ENCODE measurements around the gene PSPH.
"Not testable (repeated sequence)": the region's sequence is repeated elsewhere in the genome, so short reads cannot be mapped to it uniquely, and the experiment has no call there.

The PSPH gene

DNA sequence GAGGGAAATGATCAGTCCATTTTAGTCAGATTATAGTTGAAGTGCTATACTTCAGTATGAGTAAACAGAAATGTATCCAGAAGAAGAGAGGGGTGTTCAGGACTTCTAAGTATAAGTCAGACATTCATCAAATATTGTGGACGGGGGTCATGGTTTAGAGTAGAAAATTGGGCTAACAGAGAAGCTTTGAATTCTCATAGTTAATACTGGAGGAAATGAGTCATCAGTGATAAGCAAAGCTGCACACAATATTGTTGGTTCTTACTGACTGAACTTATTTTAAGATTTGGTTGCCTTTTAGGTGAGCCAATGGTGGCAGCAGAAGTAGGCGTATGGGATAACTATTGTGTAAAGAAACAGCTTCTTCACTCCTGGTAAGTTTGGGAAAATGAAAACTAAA is 11.1 kb upstream of the PSPH start:
- DNase-seq: peak in 1 of 5 experiments; percentile 48

DNA sequence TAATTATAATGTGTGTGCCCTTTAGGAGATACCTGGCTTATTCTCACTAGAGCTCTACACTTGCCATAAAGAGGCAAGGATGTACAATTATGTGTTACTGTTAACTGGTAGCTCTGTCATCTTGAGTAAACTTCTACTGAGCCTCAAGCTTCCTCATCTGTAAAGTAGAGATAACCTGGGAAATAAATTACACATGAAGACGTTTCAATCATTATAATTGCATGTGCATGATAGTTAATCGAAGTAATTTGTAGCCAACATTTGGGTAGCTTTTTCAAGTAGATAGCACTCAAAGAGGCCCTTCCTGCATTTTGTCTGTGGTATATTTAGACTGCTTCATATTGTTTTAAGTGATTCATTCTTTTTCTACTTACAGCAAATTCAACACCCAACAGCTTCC is 2.7 kb upstream of the PSPH start:
- no peak for DNase-seq

DNA sequence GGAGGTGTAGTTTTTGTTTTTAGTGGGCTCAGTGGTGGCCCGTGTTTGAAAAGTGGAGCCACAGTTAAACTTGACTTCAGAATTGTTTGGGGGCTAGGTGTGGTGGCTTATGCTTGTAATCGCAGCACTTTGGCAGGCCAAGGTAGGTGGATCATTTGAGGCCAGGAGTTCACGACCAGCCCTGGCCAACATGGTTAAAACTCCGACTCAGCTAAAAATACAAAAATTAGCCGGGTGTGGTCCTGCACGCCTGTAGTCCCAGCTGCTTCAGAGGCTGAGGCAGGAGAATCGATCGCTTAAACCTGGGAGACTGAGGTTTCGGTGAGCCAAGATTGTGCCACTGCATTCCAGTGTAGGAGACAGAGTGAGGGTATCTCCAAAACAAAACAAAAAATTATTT is 2.1 kb upstream of the PSPH start:
- DNase-seq: no peak

DNA sequence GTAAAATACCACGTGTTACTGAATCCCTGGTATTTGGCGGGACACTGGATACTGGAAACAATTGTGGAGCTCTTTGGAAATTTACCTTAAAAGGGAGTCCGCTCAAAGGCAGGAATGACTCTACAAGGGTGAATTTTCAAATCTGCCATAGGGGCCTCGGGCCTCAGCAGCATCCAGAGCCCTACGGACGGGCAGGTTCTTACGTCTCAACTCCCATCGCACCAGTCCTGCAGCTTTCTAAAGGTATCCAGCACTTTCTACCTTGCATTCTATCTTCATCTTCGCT is 248 bp downstream of the PSPH start:
- no peak for DNase-seq

DNA sequence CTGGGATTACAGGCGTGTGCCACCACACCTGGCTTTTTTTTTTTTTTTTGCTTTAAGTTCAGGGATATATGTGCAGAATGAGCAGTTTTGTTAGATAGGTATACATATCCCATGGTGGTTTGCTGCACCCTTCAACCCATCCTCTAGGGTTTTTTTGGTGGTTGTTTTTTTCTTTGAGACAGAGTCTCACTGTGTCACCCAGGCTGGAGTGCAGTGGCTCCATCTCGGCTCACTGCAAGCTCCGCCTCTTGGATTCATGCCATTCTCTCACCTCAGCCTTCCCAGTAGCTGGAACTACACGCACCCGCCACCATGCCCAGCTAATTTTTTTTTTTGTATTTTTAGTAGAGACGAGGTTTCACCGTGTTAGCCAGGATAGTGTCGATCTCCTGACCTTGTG is 2.5 kb downstream of the PSPH start:
- peak in 1 of 5 experiments; percentile 17 for DNase-seq

DNA sequence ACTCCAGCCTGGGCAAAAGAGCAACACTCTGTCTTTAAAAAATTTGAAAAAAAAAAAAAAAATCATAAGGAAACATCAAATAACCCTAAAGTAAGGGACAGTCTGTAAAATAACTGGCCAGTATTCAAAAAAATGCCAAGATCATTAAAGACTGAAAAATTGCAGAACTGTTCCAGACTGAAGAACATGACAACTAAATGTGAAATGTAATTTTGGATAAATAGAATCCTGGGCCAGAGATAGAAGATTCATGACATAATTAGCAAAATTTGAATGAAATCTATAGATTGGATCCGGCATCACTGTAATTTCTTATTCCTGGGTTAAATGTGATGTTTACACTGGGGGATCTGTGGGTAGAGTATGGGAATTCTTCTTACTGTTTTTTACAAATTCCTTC is 3.0 kb downstream of the PSPH start:
- DNase-seq: no peak

DNA sequence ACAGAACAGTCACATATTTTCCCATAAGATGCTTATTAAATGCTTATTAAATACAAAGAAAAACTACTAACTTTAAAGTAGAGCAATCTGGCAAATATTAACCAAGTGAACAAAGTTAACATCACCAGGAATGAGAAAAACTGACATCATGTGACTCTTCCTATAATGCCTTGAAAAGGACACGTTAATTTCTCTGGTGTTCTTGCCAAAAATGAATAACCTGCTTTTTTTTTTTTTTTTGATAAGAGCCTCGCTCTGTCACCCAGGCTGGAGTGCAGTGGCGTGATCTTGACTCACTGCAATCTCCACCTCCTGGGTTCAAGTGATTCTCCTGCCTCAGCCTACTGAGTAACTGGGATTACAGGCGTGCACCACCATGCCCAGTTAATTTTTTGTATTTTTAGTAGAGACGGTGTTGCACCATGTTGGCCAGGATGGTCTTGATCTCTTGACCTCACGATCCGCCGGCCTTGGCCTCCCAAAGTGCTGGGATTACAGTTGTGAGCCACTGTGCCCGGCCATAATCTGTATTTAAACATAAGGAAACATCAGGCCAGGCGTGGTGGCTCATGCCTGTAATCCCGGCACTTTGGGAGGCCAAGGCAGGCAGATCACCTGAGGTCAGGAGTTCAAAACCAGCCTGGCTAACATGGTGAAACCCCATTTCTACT is 3.7 kb downstream of the PSPH start:
- not testable (repeated sequence) for DNase-seq

DNA sequence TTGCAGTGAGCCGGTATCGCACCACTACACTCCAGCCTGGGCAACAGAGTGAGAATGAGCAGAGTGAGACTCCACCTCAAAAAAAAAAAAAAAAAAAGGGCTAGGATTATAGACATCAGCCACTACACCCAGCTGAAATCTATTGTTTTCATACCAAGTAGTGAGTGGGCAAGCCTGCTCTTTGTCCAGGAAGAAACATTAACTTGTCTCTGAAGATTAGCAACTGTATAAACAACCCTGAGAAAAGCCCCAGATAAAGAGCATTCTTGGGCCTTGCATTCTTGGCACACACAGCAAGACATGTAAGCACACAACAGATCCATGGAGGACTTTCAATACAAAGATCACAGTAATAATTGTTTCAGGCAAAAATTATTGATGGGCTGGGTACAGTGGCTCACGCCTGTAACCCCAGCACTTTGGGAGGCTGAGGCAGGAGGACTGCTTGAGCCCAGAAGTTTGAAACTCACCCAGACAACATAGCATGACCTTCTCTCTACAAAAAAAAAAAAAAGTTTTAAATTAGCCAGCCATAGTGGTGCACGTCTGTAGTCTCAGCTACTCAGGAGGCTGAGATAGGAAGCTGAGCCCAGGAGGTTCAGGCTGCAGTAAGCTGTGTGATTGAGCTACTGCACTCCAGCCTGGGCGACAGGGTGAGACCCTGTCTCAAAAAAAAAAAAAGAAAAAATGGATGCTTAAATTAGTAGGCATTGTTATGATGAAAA is 4.4 kb downstream of the PSPH start:
- DNase-seq: no peak

DNA sequence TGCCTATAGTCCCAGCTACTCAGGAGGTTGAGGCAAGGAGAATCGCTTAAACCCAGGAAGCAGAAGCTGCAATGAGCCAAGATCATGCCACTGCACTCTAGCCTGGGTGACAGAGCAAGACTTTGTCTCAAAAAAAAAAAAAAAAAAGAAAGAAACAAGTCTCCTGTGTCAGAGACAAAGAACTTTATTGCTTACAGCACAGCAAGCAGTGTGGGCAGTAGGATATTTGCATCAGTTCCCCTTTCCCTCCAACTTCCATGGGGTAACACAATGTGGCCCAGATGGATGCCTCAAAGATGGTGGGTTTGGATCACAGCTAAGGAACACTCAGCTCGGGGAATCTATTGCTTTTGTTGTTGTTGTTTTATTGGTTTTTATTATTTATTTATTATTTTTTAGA is 5.5 kb downstream of the PSPH start:
- DNase-seq: not testable (repeated sequence)

DNA sequence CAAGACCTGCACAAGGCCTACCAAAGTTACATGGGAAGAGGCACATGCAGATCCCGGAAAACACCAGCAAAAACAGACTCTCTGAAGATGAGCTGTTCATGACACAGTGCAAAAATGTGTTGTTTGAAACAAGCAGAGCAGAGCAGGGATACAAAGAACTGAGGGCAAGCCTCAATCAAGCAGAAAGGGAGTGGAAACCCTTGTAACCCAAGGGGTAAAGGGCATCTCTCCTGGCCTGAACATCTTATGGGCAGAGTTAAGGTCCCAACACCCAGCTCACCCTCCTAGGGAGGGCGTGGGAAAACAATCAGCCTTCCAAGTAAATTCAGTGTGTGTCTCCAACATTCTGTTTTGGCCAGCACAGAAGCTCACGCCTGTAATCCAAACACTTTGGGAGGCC is 10.5 kb downstream of the PSPH start:
- no peak for DNase-seq

DNA sequence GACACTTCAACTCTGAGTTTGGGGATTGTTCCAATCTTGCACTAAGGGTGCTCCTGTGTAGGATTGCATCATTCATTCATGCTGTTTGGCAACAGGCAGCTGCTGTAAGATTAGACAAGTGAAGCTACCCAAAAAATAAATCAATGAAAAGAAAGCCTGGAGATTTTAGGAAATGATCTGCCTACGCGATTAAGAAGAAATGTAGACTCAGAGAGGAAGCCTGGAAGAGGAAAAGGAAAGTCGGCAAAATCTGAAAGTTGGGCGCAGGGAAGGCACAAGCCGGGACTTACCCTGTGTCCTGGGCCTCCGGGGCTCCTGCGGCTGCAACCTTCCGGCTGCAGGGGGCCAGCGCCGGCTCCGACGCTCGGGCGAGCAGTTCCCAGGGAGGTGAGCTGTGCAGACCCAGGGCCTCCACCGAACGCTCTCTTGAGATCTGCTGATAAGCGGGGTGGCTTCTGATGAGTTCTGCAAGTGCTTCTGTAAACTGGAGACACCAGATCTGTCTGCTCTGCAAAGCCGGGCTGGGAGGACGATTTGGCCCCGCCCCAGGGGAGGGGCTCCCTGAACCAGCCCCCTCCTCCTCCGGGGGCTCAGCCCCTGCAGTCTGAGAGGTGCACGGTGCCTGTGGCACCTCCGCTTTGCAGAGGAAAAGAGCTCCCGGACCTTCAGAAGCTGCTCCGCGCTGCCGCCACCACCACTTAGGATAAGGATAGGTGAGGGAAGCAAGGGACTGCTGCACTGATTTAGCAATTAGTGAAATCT is 17.4 kb downstream of the PSPH start:
- DNase-seq: peak; percentile 46 to 95 (median 54)

DNA sequence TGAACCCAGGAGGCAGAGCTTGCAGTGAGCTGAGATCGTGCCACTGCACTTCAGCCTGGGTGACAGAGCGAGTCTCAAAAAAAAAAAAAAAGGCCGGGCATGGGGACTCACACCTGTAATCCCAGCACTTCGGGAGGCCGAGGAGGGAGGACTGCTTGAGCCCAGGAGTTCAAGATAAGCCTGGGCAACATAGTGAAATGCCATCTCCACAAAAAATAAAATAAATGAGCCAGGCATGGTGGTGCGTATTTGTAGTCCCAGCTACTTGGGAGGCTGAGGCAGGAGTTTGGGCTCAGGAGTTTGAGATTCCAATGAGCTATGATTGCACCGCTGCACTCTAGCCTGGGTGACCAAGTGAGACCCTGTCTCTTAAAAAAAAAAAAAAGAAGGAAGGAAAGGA is 18.7 kb downstream of the PSPH start:
- not testable (repeated sequence) for DNase-seq

DNA sequence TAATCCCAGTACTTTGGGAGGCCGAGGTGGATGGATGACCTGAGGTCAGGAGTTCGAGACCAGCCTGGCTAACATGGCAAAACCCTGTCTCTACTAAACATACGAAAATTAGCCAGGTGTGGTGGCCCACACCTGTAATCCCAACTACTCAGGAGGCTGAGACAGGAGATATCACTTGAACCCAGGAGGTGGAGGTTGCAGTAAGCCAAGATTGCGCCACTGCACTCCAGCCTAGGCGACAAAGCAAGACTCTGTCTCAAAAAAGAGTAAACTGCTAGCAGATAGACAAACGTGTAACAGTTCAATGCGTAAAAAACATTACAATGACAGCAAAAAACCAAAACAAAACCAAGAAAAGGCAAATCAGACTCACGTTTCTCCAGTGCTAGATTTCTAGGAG is 19.7 kb downstream of the PSPH start:
- not testable (repeated sequence) for DNase-seq

DNA sequence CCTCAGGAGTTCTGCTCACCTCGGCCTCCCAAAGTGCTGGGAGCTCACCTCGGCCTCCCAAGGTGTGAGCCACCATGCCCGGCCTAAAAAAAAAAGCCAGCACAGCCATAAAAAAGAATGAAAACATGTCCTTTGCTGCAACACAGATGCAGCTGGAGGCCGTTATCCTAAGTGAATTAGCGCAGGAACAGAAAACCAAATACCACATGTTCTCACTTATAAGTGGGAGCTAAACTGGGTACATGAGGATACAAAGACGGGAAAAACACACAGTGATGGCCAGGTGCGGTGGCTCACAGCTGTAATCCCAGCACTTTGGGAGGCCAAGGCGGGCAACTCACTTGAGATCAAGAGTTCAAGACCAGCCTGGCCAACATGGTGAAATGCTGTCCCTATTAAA is 20.9 kb downstream of the PSPH start:
- DNase-seq: no peak

DNA sequence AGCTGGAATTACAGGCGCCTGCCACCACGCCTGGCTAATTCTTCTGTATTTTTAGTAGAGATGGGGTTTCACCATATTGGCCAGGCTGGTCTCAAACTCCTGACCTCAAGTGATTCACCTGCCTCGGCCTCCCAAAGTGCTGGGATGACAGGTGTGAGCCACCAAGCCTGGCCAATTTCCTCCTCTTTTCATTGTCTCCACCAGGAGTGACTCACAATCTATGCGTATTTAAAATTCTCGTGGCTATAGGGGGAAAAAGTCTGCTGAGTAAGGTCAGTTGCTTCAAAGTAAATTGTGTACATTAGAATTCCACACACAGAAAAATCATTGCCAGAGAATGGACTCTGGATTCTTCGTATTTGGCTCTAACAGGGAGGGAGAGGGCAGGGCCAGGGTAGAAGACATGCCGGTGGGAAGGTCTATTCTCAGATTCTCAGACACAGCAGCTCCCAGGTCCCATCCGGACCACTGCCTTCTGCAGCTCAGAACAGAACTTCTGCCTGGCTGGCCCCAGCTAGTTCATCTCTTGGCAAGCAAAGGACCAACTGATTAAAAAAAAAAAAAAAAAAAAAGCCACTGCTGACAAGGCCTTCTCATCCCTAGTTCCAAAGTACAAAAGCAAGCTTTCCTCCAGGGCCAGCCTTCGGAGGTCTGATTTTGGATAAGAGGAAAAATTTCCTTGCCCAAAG is 22.2 kb downstream of the PSPH start:
- DNase-seq: no peak

DNA sequence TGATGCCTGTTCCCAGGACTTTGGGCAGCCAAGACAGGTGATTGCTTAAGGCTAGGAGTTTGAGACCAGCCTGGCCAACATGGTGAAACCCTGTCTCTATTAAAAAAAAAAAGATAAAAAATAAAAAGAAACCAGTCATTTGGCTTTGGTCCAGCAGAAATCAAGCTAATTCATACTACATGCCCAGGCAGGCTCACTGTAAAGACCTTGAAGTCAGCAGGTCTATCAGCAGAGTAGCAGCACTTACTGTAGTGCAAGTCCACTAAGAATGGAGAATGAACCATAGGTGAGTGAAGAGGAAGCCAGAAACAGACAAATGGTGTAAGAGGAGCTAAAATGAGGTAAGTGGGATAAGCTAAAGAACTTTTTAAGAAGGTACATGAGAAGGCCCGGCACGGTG is 24.7 kb downstream of the PSPH start:
- no peak for DNase-seq

DNA sequence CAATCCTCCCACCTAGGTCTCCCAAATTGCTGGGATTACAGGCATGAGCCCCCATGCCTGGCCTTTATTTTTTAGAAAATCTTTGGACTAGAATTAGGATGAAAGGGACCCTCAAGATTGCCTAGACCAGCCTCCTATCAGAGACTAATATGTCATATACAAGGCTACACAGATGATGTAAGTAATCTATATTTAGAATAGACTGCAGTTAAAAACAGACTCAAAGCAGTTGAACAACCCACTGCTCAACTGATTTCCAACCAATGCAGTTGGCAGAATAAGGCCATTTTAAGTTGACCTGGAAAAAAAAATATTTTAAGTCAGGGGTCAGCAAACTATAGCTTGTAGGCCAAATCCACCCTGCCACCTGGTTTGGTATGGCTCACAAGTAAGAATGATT is 27.7 kb downstream of the PSPH start:
- no peak for DNase-seq

DNA sequence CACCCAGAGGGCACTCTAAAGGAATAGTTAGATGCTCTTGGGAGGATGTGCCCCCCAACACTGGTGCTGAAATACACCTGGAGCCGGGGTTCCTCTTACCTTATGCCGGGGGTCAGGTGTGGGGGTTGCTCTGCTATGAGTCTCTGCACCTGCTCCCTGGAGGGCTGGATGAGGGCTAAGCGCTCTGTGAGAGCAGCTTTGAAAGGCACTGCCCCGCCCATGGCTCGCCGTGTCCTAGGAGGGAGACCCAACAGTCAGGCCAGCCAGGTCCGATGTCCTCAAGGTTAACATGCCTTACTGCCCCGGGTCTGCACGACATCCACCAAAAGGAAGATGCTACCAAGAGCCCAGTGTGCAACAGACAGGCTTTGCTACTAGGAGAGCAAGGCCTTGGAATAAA is 31.7 kb downstream of the PSPH start:
- DNase-seq: no peak

DNA sequence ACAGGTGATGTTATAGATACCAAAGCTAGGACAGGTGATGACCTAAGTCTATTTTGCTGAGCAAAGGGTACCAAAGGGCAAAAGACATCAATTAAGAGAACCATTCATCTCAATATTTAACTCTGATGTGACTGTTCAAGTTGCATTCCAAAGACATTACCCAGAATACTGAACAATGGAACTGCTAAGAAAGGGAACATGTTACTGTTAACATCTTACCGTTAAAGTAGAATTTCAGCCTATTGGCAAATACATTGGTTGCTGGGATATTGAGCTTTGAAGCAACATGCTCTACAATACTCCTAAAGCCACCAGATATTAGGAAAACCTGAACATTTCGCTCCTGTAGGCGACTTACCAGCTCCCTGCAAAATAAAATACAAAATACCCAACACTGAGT is 34.2 kb downstream of the PSPH start:
- not testable (repeated sequence) for DNase-seq

DNA sequence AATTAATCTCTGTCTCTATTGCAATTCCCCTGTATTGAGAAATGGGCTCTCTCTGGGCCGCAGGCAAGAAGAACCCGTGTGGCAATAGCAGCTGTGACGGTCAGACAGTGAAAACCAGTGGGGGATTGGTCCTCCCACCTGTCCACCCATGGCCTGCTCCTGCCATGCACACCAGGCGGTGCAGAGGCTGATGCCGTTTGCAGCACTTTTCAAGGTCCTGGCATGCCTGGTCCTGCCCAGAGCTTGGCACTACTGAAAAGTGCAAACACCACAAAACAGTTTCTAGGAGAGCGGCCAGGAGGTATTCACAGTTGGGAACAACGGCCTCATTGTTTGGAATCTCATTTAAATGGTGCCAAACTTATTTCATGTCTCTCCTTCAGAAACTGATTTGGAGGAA is 41.5 kb downstream of the PSPH start:
- no peak for DNase-seq

DNA sequence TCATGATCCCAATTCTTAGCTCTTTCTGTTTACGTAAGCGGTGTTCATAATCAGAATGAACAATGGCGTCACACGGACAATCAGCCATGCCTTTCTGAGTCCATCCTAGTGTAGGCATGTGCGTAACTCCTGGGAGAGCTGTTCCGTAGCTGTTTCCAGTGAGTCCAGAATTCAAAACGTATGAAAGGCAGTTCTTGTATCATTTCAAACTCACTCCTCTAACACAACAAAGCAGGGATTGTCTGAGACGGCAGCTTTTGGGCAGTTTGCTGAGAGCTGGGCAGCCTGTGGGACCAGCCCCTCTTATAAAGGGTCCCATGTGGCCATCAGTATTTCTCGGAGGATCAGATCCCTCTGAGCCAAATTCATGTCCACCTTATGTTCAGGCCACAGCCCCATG is 43.4 kb downstream of the PSPH start:
- DNase-seq: no peak

DNA sequence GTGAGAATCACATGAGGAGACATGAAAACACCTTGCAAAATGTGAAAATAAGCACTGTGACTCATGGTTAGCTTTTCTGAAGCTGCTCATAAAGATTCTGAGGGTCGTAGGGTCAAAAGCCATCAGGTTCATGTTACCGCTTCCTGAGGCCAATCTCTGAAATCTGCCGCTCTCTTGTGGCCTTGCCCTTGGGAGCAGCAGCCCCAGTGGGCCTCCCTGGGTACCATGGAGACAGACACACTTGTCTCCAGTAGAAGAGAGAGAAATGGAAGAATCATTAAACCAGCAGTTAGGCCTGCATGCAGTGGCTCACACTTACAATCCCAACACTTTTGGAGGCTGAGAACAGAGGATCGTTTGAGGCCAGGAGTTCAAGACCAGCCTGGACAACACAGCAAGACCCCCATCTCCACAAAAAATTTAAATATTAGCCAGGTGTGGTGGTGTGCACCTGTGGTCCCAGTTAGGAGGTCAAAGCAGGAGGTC is 44.0 kb downstream of the PSPH start:
- DNase-seq: peak in 1 of 5 experiments; percentile 33

DNA sequence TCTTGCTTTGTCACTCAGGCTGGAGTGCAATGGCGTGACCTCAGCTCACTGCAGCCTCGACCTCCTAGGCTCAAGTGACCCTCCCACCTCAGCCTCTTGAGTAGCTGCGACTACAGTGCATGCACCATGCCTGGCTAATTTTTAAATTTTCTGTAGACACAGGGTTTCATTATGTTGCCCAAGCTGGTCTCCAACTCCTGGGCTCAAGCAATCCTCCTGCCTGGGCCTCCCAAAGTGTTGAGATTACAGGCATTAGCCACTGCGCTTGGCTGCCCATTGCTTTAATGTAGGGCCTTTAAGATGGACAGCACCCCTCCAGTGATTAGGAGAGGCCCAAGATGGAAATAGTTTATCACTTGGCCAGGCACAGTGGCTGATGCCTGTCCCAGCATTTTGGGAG is 47.5 kb downstream of the PSPH start:
- no peak for DNase-seq

Measured in T-helper 2 cell (primary cell).